Psoas muscle (tissue), 8 donors: ENCODE results near the gene TRABD2A. TPM values are rescaled to one million over a fixed set of nuclear protein-coding genes. Genes with fewer than 3 reads are reported as not detected.
"Not testable (repeated sequence)": the region's sequence is repeated elsewhere in the genome, so short reads cannot be mapped to it uniquely, and the experiment has no call there.

Experiments
- ATAC-seq, 4 donors: fragments of 200-7000 bp; cut with Tn5 transposase; one replicate each; pipeline ENCODE4 v1.9.1; 2020; ENCODE audit warnings: moderate library complexity in 3 of 4, mild to moderate bottlenecking in 2 of 4
- DNase-seq, 2 donors: peaks; one replicate each; pipeline ENCODE4 v3.0.0-alpha.2; 2020
- H3K27ac ChIP-seq: fragments of 200-600 bp; one replicate; pipeline ENCODE4 v1.8.0; 2022
- H3K27me3 ChIP-seq, 3 donors: fragments of 200-600 bp in 1 of 3; one replicate each; pipeline versions ENCODE4 v1.6.1 to v1.8.0; 2013 to 2022; ENCODE audit warnings: low read length in 2 of 3, mild to moderate bottlenecking in 2 of 3, moderate library complexity in 1 of 3; ENCODE audit not compliant: insufficient read depth in 3 of 3
- H3K36me3 ChIP-seq, 2 donors: fragments of 200-600 bp in 1 of 2; one replicate each; pipeline versions ENCODE4 v1.6.1 to v1.8.0; 2013 to 2022; ENCODE audit warnings: low read depth in 1 of 2, mild to moderate bottlenecking in 1 of 2, moderate library complexity in 1 of 2; ENCODE audit not compliant: insufficient read depth in 1 of 2
- H3K4me1 ChIP-seq: fragments of 200-600 bp; one replicate; pipeline ENCODE4 v1.8.0; 2022
- H3K4me3 ChIP-seq: fragments of 200-600 bp; one replicate; pipeline ENCODE4 v1.8.0; 2022; ENCODE audit warnings: mild to moderate bottlenecking
- H3K9me3 ChIP-seq: fragments of 200-600 bp; one replicate; pipeline ENCODE4 v1.8.0; 2022
- CTCF ChIP-seq: fragments of 200-600 bp; IDR thresholded peaks from one replicate; pipeline ENCODE4 v1.8.0; 2022; ENCODE audit warnings: antibody characterized with exemption
- WGBS, 3 donors: extraction: QIAGEN DNeasy Blood & Tissue Kit; methylation state at CpG; one replicate each; pipeline versions ENCODE4 v1.1.6 to v1.1.7; 2013; 5-methylcytosine and 5-hydroxymethylcytosine counted together
- intact Hi-C, 2 donors: fragments of 100-400 bp; cut with DNase I; formaldehyde crosslinking; loops; one replicate each; pipeline versions ENCODE4 v1.11.0 to v1.14.2; 2022
- polyA plus RNA-seq, 3 donors: library from polyadenylated mRNA; stranded (reverse); fragments of 200-250 nt; gene quantifications; one replicate each; pipeline ENCODE4 v1.2.3, GENCODE V29; 2013
- total RNA-seq, 4 donors: library from RNA; stranded (reverse); fragmentation: NEBNext Ultra II Directional in 2 of 4; extraction: Animal tissue kit (Norgen Biotek cat#: 25700) in 2 of 4; gene quantifications; one replicate each; pipeline versions ENCODE4 v1.2.1 to v1.2.4, GENCODE V29; 2021 to 2023
- donor health status: healthy with polysubstance abuse.
- donor health status: DM: no; HTN: no; CAD: no; lungs with moderate emphysema.
- donor health status: Bipolar disorder and iron deficiency.
- donor health status: healthy.
- donor health status: DM: yes; HTN: yes; CAD: no.
- donor health status: DM: no; HTN: no; CAD: no.
- donor health status: DM: no; HTN: no; CAD: no.
- donor health status: DM: yes; HTN: yes; CAD: no.

The TRABD2A gene
- total and polyA plus RNA-seq, 7 donors = 0.27 to 0.74 (median 0.35) TPM

DNA sequence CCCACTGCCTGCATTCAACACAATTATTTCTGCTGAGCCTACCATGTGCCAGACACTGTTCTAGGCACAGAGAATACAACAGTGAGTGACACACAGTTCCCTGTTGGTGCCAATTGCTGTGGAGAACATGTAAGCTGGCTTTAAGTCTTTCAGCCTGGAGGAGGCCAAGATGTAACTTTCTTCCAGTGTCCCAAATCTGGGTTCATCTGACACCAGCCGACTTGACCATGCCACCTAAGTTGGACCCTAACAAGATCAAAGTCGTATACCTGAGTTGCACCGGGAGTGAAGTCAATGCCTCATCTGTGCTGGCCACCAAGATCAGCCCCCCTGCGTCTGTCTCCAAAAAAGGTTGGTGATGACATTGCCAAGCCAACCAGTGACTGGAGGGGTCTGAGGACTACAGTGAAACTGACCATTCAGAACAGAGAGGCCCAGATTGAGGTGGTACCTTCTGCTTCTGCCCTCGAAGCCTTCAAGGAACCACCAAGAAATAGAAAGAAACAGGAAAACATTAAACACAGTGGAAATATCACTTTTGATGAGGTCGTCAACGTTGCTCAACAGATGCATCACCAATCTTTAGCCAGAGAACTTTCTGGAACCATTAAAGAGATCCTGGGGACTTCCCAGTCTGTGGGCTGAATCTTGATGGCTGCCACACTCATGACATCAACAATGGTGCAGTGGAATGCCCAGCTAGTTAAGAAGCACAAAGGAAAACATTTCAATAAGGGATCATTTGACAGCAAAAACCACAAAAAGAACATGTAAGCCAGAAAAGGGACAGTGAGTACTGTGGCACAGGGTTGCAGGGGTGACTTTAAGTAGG lies 6.3 kb downstream of the TRABD2A start:
- H3K4me3 ChIP-seq = no peak overlapping the region
- intact Hi-C loops = no loop called here
- DNase-seq (no peak), ATAC-seq (no peak)
- 80 to 82% (median 81%) methylated on average over 7 of the region's 7 CpGs for WGBS, 3 donors
- H3K27me3 ChIP-seq = peaks cover 0 to 26% (median 0%) of the 10 kb centered on the region in 3 donors
- peaks cover under 1% of the 10 kb centered on the region for H3K4me1 ChIP-seq
- H3K36me3 ChIP-seq = no peaks in the 10 kb centered on the region
- H3K9me3 ChIP-seq = no peaks in the 10 kb centered on the region
- no peak overlapping the region for H3K27ac ChIP-seq
- no peak for TF ChIP-seq CTCF

- TF ChIP-seq CTCF = no peak
- intact Hi-C loops = no loop called here
- WGBS, 3 donors = 91% methylated on average over 5 of the region's 5 CpGs
Observed at GRCh38 chr2:84873350-84873749, 7.5 kb downstream of the TRABD2A start.

GRCh38 chr2:84872691-84873090 lies 8.2 kb downstream of the TRABD2A start:
- H3K27me3 ChIP-seq, H3K4me3 ChIP-seq, H3K27ac ChIP-seq, H3K36me3 ChIP-seq, H3K4me1 ChIP-seq, H3K9me3 ChIP-seq, DNase-seq, ATAC-seq, intact Hi-C loops: not testable (repeated sequence)
- 89 to 94% (median 90%) methylated on average over 9 of the region's 9 CpGs for WGBS, 3 donors

More at GRCh38 chr2:84873350-84873749, 7.5 kb downstream of the TRABD2A start:
- Histone ChIP-seq H3K27me3 (peaks cover 0 to 14% (median 0%) of the 10 kb centered on the region in 3 donors), H3K4me1 (no peaks in the 10 kb centered on the region), H3K36me3 (no peaks in the 10 kb centered on the region), H3K27ac (no peak overlapping the region), H3K4me3 (no peak overlapping the region), H3K9me3 (no peaks in the 10 kb centered on the region)
- no peak for DNase-seq
- ATAC-seq = no peak

GRCh38 chr2:84870306-84870705 lies 10.6 kb downstream of the TRABD2A start:
- intact Hi-C loops = no loop called here
- WGBS, 3 donors = 78 to 86% (median 79%) methylated on average over 11 of the region's 11 CpGs
- H3K4me1 ChIP-seq = no peaks in the 10 kb centered on the region

DNA sequence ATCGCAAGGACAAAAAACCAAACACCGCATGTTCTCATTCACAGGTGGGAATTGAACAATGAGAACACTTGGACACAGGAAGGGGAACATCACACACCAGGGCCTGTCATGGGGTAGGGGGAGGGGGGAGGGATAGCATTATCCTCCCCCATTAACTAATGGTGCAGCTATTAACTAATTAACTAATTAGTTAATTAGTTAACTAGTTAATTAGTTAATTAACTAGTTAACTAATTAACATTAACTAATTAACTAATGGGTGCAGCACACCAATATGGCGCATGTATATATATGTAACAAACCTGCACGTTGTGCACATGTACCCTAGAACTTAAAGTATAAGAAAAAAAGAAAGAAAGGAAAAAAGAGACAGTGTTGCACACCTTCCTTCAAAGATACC lies 12.6 kb downstream of the TRABD2A start:
- 94 to 97% (median 95%) methylated on average over 2 to 4 of the region's 4 CpGs for WGBS, 3 donors

More at GRCh38 chr2:84870306-84870705, 10.6 kb downstream of the TRABD2A start:
- TF ChIP-seq CTCF = no peak
- peaks cover 0 to 8% (median 0%) of the 10 kb centered on the region in 3 donors for H3K27me3 ChIP-seq
- DNase-seq (no peak), ATAC-seq (no peak)
- H3K36me3 ChIP-seq = no peaks in the 10 kb centered on the region
- H3K9me3 ChIP-seq = no peaks in the 10 kb centered on the region
- H3K27ac ChIP-seq = no peak overlapping the region
- no peak overlapping the region for H3K4me3 ChIP-seq

More for the DNA sequence above, 12.6 kb downstream of the TRABD2A start:
- H3K27ac ChIP-seq, H3K4me1 ChIP-seq, intact Hi-C loops, H3K27me3 ChIP-seq, H3K36me3 ChIP-seq, DNase-seq, H3K4me3 ChIP-seq, ATAC-seq, H3K9me3 ChIP-seq: not testable (repeated sequence)
